ENCODE results near the gene FGFR2. TPM values are rescaled to one million over a fixed set of nuclear protein-coding genes. Genes with fewer than 3 reads are reported as not detected.

FGFR2 gene
- total RNA-seq, 6 donors from 2014 or later: 36.7 to 83.7 (median 64.1) TPM

DNA sequence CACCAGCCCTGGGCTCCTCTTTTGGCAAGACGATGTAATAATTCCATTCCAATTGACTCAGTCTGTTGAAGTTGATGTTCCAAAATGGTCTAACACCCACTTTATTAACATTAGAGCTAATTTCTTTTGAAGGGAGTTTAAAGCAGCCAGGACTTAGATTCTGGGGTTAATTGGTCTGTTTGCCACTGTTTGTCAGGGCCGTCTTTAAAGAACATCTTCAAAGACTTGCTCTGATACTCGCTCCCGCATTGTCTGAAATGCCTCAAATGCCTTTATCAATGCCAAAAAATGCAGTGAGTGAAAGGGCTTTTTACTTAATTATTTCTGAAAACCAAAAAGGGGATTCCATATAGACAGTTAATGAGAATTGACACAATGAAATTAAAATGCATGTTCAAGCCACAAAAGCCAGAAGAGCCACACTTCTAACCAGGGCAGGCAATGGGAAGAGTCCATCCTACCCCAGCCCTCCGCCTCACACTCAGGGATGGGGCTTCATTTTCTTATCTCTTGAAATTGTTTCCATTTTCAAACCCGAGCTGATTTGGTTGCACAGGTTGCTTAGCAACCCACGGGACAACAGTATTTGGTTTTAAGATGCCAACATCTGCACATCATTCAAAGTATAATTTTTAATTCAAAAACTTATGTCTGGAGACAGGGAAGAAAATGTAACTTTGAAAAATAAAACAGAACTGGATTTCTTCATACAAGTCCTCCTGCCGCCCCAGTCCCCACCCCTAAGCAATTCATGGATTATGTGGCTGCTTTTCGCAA lies 163.0 kb downstream of the FGFR2 start:
- Histone ChIP-seq H3K4me3 (no peak overlapping the region), H3K9me3 (no peaks in the 10 kb centered on the region), H3K27ac (no peak overlapping the region), H3K4me1 (peaks cover 0 to 8% (median 1%) of the 10 kb centered on the region in 4 donors), H3K27me3 (no peaks in the 10 kb centered on the region), H3K36me3 (no peaks in the 10 kb centered on the region)
- no peak for ATAC-seq (ENCODE audit: low FRiP score in 2 of 2)
- WGBS, 2 donors: 79 to 83% methylated on average over 9 of the region's 9 CpGs
- no peak for DNase-seq
- TF ChIP-seq POLR2AphosphoS5 (IDR thresholded peaks at IDR 0.05) (no peak), POLR2A (IDR thresholded peaks at IDR 0.05) (no peak), EP300 (IDR thresholded peaks at IDR 0.05) (no peak), CTCF (IDR thresholded peaks at IDR 0.05) (no peak)

GRCh38 chr10:121433965-121434364 lies 164.3 kb downstream of the FGFR2 start:
- Histone ChIP-seq H3K27me3 (no peaks in the 10 kb centered on the region), H3K4me1 (peaks cover 0 to 8% (median 1%) of the 10 kb centered on the region in 4 donors), H3K27ac (no peak overlapping the region), H3K9me3 (no peaks in the 10 kb centered on the region), H3K4me3 (no peak overlapping the region), H3K36me3 (no peaks in the 10 kb centered on the region)
- TF ChIP-seq EP300 (IDR thresholded peaks at IDR 0.05): no peak
- no peak for TF ChIP-seq POLR2A (IDR thresholded peaks at IDR 0.05)
- TF ChIP-seq POLR2AphosphoS5 (IDR thresholded peaks at IDR 0.05): no peak
- TF ChIP-seq CTCF (IDR thresholded peaks at IDR 0.05): no peak
- 80 to 92% methylated on average over 6 of the region's 7 CpGs for WGBS, 2 donors
- ATAC-seq (ENCODE audit: low FRiP score in 2 of 2): no peak
- no peak for DNase-seq

- DNase-seq (no peak), ATAC-seq (ENCODE audit: low FRiP score in 2 of 2) (no peak)
- Histone ChIP-seq H3K4me1 (no peaks in the 10 kb centered on the region), H3K36me3 (no peaks in the 10 kb centered on the region), H3K27ac (no peak overlapping the region), H3K4me3 (no peak overlapping the region), H3K27me3 (no peaks in the 10 kb centered on the region), H3K9me3 (no peaks in the 10 kb centered on the region)
- TF ChIP-seq POLR2AphosphoS5 (IDR thresholded peaks at IDR 0.05) (no peak), CTCF (IDR thresholded peaks at IDR 0.05) (no peak), EP300 (IDR thresholded peaks at IDR 0.05) (no peak), POLR2A (IDR thresholded peaks at IDR 0.05) (no peak)
- WGBS, 2 donors: 81 to 86% methylated on average over 1 of the region's 1 CpG
Observed at GRCh38 chr10:121428867-121429266, 169.4 kb downstream of the FGFR2 start.
